Activated naive CD4-positive, alpha-beta T cell treated with anti-CD3 and anti-CD28 coated beads, Interleukin-2, amount 50 U/mL, for 24 hours (primary cell): Measurements from ENCODE around the gene OR2T2.
"Not testable (repeated sequence)": the region's sequence is repeated elsewhere in the genome, so short reads cannot be mapped to it uniquely, and the experiment has no call there.

Experiments used
- H3K27ac Mint-ChIP-seq: one replicate; pipeline ENCODE4 v1.8.0; 2021; ENCODE audit warnings: mild to moderate bottlenecking, mixed read lengths
- H3K27me3 Mint-ChIP-seq: one replicate; pipeline ENCODE4 v1.8.0; 2021; ENCODE audit warnings: mixed read lengths
- H3K36me3 Mint-ChIP-seq: one replicate; pipeline ENCODE4 v1.8.0; 2021; ENCODE audit warnings: mixed read lengths
- H3K4me1 Mint-ChIP-seq: one replicate; pipeline ENCODE4 v1.8.0; 2021; ENCODE audit warnings: mixed read lengths
- H3K4me3 Mint-ChIP-seq: one replicate; pipeline ENCODE4 v1.8.0; 2021; ENCODE audit warnings: mild to moderate bottlenecking, mixed read lengths
- H3K9me3 Mint-ChIP-seq: one replicate; pipeline ENCODE4 v1.8.0; 2021; ENCODE audit warnings: mixed read lengths

Gene OR2T2

DNA sequence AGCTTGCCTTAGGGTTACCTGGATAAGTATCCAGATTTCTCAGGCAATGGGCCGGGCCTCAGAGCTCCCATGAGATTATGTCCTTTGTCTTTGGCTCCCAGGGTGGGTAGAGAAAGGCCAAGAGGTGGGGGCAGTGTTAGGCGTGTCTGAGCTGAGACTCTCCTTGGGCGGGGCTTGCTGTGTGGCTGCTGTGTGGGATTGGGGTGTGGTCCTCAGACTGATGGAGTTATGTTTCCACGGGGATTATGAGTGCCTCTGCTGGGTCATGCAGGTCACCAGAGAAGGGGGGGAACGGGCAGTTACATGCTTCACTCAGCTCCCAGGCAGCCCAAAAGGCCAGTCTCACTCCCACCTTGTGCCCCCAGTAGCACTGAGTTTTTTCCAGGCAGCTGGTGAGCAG is 51.2 kb downstream of the OR2T2 start:
- not testable (repeated sequence) for H3K36me3 Mint-ChIP-seq, H3K4me3 Mint-ChIP-seq, H3K9me3 Mint-ChIP-seq, H3K4me1 Mint-ChIP-seq, H3K27me3 Mint-ChIP-seq, H3K27ac Mint-ChIP-seq

- H3K27ac Mint-ChIP-seq, H3K4me3 Mint-ChIP-seq, H3K4me1 Mint-ChIP-seq, H3K36me3 Mint-ChIP-seq, H3K9me3 Mint-ChIP-seq, H3K27me3 Mint-ChIP-seq: not testable (repeated sequence)
Observed at GRCh38 chr1:248500305-248501035, 55.0 kb downstream of the OR2T2 start.
